ENCODE data around the gene CT45A9. TPM values are rescaled to one million over a fixed set of nuclear protein-coding genes. Genes with fewer than 3 reads are reported as not detected.

The CT45A9 gene, protein sequence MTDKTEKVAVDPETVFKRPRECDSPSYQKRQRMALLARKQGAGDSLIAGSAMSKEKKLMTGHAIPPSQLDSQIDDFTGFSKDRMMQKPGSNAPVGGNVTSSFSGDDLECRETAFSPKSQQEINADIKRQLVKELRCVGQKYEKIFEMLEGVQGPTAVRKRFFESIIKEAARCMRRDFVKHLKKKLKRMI
- total RNA-seq, result not detected in 2 replicates

DNA sequence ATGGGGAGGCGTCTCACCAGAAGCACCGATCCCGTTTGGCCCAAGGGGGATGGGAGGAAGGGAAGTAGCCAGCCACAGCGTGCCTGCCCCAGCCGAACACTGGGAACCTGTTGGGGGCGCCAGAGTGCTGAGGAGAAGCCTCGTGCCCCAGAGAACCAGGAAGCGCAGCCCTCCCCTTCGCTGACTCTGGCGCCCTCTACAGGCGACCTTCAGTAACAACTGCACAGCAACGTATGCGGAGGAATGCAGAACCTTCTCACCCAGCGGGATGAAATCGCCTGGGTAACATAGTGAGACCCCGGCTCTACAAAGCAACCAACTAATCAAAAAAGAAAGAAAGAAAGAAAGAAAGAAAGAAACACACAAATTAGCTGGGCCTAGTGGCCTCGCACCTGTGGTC is at the start of gene CT45A9:
Gene CT45A9 (minus strand): TSS at position 101 of the 400 bp plus-strand sequence. CDS start 3,751 bp downstream, outside the sequence.

DNA sequence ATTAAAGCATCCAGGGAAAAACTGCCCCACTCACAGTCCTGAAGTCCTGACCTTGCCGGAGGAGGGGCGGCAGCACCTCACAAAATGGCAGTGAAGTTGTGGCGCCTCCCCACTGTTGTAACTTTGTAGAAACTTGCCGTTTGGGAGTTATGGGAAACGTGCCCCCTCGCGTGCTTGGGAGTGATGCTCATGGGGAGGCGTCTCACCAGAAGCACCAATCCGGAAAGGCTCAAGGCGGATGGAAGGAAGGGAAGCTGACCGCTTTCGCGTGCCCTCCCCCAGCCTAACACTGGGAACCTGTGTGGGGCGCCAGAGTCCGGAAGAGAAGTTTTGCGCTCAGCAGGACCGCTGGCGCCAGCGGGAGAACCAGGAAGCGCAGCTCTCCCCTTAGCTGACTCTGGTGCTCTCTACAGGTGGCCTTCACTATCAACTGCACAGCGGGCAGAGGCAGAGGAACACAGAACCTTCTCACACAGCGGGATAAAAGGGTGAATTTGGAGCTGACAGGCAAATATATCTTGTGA is 21.7 kb upstream of the CT45A9 start, which contains the start of the genes CT45A10 and SAGE1:
Gene CT45A10 (minus strand): TSS at position 151 of the 524 bp plus-strand sequence. CDS start 8,100 bp downstream, outside the sequence.
Gene SAGE1 (plus strand): TSS at position 423 of the 524 bp plus-strand sequence. CDS start 2,527 bp downstream, outside the sequence.

DNA sequence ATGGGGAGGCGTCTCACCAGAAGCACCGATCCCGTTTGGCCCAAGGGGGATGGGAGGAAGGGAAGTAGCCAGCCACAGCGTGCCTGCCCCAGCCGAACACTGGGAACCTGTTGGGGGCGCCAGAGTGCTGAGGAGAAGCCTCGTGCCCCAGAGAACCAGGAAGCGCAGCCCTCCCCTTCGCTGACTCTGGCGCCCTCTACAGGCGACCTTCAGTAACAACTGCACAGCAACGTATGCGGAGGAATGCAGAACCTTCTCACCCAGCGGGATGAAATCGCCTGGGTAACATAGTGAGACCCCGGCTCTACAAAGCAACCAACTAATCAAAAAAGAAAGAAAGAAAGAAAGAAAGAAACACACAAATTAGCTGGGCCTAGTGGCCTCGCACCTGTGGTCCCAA is 17.2 kb downstream of the CT45A9 start, which contains the start of gene CT45A8:
Gene CT45A8 (minus strand): TSS at position 101 of the 400 bp plus-strand sequence. CDS start 3,755 bp downstream, outside the sequence.

DNA sequence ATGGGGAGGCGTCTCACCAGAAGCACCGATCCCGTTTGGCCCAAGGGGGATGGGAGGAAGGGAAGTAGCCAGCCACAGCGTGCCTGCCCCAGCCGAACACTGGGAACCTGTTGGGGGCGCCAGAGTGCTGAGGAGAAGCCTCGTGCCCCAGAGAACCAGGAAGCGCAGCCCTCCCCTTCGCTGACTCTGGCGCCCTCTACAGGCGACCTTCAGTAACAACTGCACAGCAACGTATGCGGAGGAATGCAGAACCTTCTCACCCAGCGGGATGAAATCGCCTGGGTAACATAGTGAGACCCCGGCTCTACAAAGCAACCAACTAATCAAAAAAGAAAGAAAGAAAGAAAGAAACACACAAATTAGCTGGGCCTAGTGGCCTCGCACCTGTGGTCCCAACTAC is 34.4 kb downstream of the CT45A9 start, which contains the start of gene CT45A7:
Gene CT45A7 (minus strand): TSS at position 101 of the 400 bp plus-strand sequence. CDS start 3,747 bp downstream, outside the sequence.

DNA sequence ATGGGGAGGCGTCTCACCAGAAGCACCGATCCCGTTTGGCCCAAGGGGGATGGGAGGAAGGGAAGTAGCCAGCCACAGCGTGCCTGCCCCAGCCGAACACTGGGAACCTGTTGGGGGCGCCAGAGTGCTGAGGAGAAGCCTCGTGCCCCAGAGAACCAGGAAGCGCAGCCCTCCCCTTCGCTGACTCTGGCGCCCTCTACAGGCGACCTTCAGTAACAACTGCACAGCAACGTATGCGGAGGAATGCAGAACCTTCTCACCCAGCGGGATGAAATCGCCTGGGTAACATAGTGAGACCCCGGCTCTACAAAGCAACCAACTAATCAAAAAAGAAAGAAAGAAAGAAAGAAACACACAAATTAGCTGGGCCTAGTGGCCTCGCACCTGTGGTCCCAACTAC is 51.7 kb downstream of the CT45A9 start, which contains the start of gene CT45A2:
Gene CT45A2 (minus strand): TSS at position 101 of the 400 bp plus-strand sequence. CDS start 3,747 bp downstream, outside the sequence.

Other genes with a start within 250 kb of the CT45A9 start
- not detected in 2 replicates for gene CT45A1, start 158.2 kb downstream of the CT45A9 start, total RNA-seq
- not detected in 2 replicates for gene CT45A3, start 103.6 kb downstream of the CT45A9 start, total RNA-seq
- not detected in 2 replicates for gene CT45A5, start 86.3 kb downstream of the CT45A9 start, total RNA-seq
- not detected in 2 replicates for gene CT45A6, start 69.0 kb downstream of the CT45A9 start, total RNA-seq
- gene CT45A2, start 51.8 kb downstream of the CT45A9 start, total RNA-seq, result not detected in 2 replicates
- not detected in 2 replicates for gene CT45A7, start 34.5 kb downstream of the CT45A9 start, total RNA-seq
- not detected in 2 replicates for gene CT45A8, start 17.3 kb downstream of the CT45A9 start, total RNA-seq
- not detected in 2 replicates for gene CT45A10, start 21.6 kb upstream of the CT45A9 start, total RNA-seq
- gene SAGE1, start 21.9 kb upstream of the CT45A9 start, total RNA-seq, result not detected in 2 replicates
- gene MMGT1, start 102.2 kb upstream of the CT45A9 start, total RNA-seq, result 20.9 and 22.5 TPM in 2 replicates
- gene SLC9A6, start 113.6 kb upstream of the CT45A9 start, total RNA-seq, result 15.8 and 20.7 TPM in 2 replicates